HFF-Myc (cell line): Measurements from ENCODE around the gene BUD23.

ENCODE experiments used
- DNase-seq: peaks from one replicate; pipeline ENCODE4 v3.0.0-alpha.2; 2011; ENCODE audit warnings: low read depth; ENCODE audit errors: extremely low read depth
- H3K4me3 ChIP-seq: replicated peaks from 2 replicates; pipeline ENCODE4 v1.5.1; 2011; ENCODE audit warnings: low read depth, mild to moderate bottlenecking, control low read depth, low read length
- TF ChIP-seq, protein P1 (sequence below): IDR thresholded peaks from 2 replicates; pipeline ENCODE4 v1.5.1; 2012; ENCODE audit warnings: mild to moderate bottlenecking, low read depth, low read length, control low read depth; ENCODE audit errors: missing control alignments

Gene BUD23

DNA sequence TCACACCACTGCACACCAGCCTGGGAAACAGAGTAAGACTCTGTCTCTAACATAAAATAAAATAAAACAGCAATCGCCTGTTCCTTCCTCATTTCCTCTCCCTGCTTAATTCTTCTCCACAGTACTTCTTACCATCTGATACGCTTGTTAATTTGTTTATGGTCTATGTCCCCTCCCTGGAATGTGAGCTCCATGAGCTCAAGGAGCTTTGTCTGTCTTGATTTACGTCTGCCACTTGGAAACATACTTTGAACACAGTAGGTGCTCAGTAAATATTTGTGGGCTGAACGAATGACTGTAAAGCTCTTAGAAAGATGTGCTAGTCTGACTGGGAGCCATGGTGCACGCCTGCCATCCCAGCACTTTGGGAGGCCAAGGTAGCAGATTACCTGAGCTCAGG lies 45.2 kb downstream of the BUD23 start:
- H3K4me3 ChIP-seq, result no peak overlapping the region
- TF ChIP-seq, protein P1, sequence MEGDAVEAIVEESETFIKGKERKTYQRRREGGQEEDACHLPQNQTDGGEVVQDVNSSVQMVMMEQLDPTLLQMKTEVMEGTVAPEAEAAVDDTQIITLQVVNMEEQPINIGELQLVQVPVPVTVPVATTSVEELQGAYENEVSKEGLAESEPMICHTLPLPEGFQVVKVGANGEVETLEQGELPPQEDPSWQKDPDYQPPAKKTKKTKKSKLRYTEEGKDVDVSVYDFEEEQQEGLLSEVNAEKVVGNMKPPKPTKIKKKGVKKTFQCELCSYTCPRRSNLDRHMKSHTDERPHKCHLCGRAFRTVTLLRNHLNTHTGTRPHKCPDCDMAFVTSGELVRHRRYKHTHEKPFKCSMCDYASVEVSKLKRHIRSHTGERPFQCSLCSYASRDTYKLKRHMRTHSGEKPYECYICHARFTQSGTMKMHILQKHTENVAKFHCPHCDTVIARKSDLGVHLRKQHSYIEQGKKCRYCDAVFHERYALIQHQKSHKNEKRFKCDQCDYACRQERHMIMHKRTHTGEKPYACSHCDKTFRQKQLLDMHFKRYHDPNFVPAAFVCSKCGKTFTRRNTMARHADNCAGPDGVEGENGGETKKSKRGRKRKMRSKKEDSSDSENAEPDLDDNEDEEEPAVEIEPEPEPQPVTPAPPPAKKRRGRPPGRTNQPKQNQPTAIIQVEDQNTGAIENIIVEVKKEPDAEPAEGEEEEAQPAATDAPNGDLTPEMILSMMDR, result no peak
- no peak for DNase-seq

DNA sequence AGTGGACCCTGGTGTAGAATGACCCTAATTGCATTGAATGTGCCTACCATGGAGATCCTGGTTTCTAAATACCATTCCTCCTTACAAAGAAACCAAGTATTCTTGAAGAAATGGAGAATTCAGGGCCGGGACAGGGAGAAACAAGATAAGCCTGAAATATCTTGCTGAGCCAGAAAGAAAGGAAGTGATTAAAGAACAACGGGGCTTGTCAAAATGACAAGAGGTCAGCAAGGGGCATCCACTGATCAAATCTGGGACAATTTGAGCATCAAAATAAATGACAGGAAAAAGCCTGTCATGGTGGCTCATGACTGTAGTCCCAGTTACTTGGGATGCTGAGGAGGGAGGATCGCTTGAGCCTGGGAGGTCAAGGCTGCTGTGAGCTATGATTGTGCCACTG lies 47.1 kb downstream of the BUD23 start:
- no peak overlapping the region for H3K4me3 ChIP-seq
- no peak for DNase-seq
- TF ChIP-seq, protein P1, result no peak

DNA sequence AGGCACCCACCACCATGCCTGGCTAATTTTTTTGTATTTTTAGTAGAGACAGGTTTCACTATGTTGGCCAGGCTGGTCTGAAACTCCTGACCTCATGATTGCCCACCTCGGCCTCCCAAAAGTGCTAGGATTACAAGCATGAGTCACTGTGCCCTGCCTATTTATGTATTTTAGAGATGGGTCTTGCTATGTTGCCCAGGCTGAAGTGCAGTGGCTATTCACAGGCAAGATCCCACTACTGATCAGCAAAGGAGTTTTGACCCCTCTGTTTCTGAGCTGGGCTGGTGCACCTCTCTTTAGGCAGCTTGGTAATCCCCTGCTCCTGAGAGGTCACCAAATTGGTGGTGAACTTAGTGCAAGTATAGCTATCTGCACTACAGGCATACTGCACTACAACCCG lies 49.0 kb downstream of the BUD23 start:
- H3K4me3 ChIP-seq, result no peak overlapping the region
- no peak for DNase-seq
- TF ChIP-seq, protein P1, result no peak

DNA sequence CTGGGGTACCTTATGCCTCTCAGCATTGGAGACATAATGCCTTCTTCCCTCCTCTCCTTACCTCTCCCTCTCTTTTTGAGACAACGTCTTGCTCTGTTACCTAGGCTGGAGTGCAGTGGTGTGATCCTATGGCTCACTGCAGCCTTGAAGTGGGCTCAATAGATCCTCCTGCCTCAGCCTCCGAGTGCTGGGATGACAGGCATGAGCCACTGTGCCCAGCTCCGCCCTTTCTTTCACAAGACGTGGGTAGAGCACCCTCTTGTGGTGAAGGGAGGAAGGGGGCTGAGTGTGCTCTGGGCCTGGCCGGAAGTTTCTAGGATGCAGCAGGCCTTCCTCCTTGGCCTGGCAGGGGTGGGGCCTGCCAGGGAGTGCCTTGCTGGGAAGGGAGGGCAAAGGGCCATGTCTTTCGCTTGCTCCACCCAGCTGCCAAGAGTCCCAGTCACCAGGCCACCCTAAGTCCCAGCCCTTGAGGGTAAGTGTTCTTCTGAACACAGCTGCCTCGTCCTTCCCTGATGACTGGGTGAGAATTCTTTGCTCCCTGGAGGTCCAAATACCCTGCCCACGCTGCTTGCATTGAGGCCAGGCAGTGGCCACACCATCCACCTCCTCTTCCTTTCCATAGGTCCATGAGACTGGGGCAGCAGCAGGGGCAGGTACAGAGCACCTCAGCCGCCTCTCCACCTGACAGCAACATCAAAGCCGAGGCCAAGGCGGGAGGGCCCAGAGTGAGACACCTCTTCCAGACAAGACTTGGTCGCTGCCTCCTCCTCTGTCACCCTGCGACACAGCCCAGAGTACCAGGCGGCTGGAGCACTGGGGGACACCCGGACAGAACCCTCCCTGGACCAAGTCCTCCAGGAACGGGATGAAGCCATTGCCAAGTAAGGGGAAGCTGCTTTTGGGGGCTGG lies 51.5 kb downstream of the BUD23 start:
- TF ChIP-seq, protein P1, result peak; percentile 94
- no peak overlapping the region for H3K4me3 ChIP-seq
- peak; percentile 80 for DNase-seq

DNA sequence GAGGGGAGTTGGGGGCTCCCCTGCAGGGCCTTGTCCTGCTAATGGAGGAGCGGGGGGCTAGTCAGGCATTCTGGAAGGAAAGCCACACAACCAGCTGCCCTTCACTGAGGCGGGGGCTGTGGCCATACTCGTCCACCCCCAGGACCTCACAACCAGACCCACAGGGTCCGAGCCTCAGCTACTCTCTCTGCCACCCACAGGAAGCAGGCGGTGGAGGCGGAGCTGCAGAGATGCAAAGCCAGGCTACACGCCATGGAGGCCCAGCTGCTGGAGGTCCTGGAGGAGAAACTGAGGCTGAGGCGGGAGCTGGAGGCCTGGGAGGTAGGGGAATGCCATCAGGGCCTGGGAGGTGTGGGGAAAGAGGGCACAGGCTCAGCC lies 52.1 kb downstream of the BUD23 start:
- DNase-seq, result no peak
- TF ChIP-seq, protein P1, result no peak
- no peak overlapping the region for H3K4me3 ChIP-seq

DNA sequence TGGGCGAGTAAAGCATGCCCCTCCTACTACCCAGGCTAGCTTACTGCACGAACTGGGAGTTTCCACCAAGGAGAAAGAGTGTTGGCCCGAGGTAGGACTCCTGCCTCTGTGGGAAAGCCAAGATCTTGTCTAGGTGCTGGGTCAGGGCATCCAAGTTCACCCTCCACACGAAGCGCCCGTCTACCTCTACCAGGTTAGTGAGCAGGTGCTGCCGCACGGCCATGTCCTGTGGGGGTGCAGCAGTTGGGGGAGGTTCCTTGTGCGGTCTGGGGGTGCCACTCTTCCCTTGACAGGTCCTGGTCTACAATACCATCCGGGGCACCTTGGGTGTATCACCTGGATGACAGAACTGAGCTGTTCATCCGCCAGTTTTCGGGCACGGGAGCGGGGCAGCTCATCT lies 53.5 kb downstream of the BUD23 start:
- H3K4me3 ChIP-seq, result no peak overlapping the region
- no peak for DNase-seq

More for the DNA sequence above, 53.5 kb downstream of the BUD23 start:
- TF ChIP-seq, protein P1, result no peak
